RWPE1 (cell line): ENCODE measurements around the gene RFT1.

Source experiments
- CTCF ChIA-PET: fragments of 350-600 bp; sonication (Branson Sonifier 250); formaldehyde crosslinking; extraction: SDS; loops from one replicate; lab custom pipeline; 2021; lab: Yijun Ruan, JAX
- POLR2A ChIA-PET: fragments of 400-600 bp; formaldehyde crosslinking; extraction: SDS; loops from one replicate; lab custom pipeline; 2020; ENCODE audit warnings: antibody characterized with exemption; ENCODE audit not compliant: low non-redundant PET; lab: Yijun Ruan, JAX
- DNase-seq: peaks from one replicate; pipeline ENCODE4 v3.0.0; 2012; ENCODE audit warnings: low spot score
- H3K27ac ChIP-seq: fragments of 450-650 bp; 2 replicates; pipeline ENCODE4 v1.5.1; 2017
- TF ChIP-seq, protein P1 (sequence below): fragments of 450-650 bp; conservative IDR thresholded peaks from 2 replicates; pipeline ENCODE4 v1.5.1; 2017; ENCODE audit warnings: low read depth, mild to moderate bottlenecking

Gene RFT1

DNA sequence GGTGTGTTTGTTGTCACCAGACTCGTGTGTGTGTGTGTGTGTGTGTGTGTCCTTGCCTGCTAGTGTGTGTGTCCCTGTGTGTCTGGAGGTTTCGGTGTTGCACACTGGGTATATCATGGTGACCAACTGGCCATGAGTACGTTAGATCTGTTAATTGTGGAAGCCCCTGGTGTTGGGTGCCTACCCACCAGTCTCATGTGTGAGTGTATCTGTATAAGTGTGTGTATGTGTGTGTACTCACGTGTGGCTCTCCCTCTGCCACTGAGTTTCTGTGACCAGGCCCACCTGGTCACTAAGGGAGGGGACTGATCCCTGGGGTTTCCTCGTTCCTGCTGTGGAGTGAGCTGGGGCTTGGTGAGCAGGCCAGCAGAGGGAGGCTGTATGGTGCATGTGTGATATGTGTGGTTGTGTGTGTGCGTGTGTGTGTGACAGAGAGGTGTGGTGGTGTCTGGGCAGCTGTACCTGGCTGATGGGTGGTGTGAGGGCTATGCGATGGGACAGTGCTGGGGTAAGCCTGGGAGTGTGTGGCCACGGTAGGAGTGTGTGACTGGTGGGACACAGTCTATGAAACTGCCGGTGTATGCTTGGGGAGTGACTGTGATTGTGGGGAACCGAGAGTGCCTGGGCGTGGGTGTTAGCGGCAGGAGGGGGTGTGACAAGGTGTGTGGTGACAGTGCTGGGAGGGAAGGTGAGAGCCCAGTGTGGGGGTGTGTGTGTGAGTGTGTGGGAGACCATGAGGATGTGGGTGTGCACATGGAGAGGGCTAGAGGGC lies 32.6 kb upstream of the RFT1 start:
- no peak for DNase-seq
- ChIA-PET CTCF (no interaction called here), POLR2A (interaction anchor here (0.5 kb wide), 1 partner anchor 15 kb away, joined by 4 read pairs; no protein-coding TSS in a partner anchor)
- peak overlapping the region; percentile 77 for H3K27ac ChIP-seq
- TF ChIP-seq, protein P1, sequence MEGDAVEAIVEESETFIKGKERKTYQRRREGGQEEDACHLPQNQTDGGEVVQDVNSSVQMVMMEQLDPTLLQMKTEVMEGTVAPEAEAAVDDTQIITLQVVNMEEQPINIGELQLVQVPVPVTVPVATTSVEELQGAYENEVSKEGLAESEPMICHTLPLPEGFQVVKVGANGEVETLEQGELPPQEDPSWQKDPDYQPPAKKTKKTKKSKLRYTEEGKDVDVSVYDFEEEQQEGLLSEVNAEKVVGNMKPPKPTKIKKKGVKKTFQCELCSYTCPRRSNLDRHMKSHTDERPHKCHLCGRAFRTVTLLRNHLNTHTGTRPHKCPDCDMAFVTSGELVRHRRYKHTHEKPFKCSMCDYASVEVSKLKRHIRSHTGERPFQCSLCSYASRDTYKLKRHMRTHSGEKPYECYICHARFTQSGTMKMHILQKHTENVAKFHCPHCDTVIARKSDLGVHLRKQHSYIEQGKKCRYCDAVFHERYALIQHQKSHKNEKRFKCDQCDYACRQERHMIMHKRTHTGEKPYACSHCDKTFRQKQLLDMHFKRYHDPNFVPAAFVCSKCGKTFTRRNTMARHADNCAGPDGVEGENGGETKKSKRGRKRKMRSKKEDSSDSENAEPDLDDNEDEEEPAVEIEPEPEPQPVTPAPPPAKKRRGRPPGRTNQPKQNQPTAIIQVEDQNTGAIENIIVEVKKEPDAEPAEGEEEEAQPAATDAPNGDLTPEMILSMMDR, result no peak

DNA sequence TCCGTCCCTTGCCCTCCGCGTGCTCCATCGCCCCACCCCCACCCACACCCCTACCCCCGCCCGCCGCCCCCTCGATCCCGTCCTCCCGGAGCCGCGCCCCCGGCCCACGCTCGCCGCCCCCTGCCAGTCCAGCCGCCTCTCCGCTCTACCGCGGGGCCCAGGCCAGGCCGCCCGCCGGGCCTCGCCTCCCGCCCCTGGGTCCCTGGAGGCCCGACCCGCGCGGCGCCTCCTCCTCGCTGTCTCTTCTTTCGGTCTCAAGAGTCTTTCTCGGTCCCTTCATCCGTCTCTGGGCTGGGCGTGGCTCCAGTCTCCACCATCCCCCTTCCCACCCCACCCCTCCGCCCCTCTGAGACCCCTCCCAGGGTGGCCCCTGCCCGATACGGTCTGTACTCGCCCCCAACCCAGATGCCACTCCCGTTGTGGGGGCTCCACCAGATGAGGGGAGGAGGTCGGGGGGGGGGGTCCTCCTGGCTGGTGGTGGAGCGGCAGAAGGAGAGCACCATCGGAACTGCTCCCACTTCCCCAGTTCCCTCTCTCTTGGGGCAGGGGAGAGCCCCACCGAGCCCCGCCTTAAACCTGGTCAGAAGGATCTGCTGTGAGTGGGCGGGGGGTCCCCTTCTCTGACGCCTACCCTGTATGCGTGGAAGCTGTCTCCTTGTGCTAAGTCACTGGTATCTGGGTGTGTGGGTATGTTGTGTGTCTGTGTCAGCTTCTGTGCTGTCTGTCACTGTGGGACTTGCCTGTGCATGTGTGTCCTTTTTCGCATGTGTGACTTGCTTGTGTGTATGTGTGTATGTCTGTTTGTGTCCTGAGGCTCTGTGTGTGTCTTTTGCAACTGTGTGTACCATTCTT lies 31.8 kb upstream of the RFT1 start:
- TF ChIP-seq, protein P1, result no peak
- POLR2A ChIA-PET, result interaction anchor here (0.5 kb wide), 1 partner anchor 14 kb away, joined by 4 read pairs; no protein-coding TSS in a partner anchor
- peak; percentile 17 for DNase-seq
- peak overlapping the region; percentile 77 for H3K27ac ChIP-seq
- CTCF ChIA-PET, result no interaction called here

DNA sequence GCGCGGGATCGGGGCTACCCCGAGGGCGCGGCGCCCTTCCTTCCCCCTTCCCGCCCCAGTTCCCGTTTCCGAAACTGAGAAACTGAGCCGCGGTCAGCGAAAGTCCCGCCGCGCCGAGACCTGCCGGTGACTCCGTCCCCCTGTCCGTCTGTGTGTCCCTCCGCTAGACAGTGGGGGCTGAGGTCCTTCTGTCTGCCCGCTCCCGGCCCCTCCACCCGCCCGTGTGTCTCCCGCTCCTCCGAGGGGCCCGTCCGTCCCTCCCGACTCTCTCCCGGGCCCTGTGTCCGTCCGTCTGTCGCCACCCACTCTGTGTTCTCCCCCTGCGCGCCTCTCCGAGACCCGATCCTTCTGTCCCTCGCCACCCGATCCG lies 31.2 kb upstream of the RFT1 start:
- POLR2A ChIA-PET, result no interaction called here
- DNase-seq, result peak; percentile 20
- H3K27ac ChIP-seq, result peak overlapping the region; percentile 77
- CTCF ChIA-PET, result no interaction called here
- TF ChIP-seq, protein P1, result no peak

DNA sequence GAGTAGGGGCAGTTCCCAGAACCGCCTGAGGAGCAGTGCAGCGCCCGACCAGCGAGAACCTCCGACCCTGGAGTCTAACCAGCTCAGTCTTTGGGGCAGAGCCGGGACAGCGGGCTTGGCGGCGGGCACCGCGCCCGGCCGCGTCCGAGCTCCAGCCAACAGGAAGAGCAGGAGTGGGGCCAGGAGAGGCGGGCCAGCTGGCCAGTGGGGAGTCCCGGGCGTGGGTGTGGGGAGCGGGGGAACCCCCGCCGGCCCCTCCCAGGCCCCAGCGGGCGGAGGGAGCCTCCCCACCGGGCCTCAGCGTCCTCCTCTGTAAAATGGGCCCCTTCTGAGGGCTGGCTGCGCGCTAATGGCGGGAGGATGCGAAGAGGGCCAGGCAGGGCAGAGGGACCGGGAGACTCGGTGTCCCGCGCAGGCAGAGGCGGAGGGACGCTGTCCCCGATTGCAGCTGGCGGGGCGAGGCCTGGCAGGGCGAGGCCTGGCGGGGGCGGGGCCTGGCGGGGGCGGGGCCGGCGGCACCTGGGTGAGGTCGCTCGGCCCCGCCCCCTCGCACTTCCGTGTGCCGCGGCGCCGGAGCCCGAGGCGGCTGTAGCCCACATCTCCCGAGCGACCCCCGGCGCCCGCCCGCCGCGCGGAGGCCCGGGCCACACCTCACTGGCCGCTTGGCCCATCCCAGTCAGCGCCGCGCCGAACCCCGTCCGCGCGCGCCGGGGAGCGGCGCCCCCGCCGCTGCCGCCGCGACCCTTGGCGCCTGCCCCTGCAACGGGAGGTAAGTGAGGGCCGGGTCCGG lies 30.6 kb upstream of the RFT1 start, which contains the start of gene PRKCD:
Gene PRKCD, plus strand, starts transcription at position 550 of the 790 bp plus-strand sequence. CDS start 17,214 bp downstream, outside the sequence.
- CTCF ChIA-PET, result interaction anchor here (1.0 kb wide), 1 partner anchor 9 kb away, joined by 3 read pairs; no protein-coding TSS in a partner anchor
- DNase-seq, result peak; percentile 79
- TF ChIP-seq, protein P1, result no peak; the same call in 1 of the 2 replicates
- POLR2A ChIA-PET, result interaction anchor here (1.0 kb wide), 1 partner anchor 35 kb away, joined by 6 read pairs; no protein-coding TSS in a partner anchor
- peak within 1 kb of the TSS; percentile 77 for H3K27ac ChIP-seq

DNA sequence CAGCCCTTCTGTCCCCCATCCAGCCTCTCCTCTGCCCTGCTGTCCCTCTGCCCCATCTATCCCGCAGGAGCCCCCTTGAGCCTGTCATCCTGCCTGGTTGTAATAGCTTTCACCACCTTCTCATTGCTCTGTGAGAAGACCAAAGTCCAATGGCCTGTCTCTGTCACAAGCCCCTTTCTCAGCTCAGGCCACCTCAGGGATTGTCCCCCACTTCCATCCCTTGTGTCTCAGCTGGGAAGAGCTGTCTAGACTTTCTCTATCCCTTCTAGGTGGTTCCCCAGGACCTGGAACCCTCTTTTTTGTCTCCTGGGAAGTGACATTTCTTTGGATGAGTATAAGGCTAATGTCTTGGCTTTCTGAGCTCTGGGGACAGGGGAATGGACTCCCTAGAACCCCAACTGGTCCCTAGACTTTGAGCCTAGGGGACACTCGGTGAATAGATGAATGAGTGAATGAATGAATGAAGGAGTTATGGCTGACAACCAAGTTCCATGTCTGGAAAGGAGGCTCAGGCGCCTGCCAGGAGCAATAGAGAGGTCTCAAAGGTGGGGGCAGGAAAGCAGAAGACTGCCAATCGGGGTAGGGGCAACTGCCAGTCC lies 29.9 kb upstream of the RFT1 start:
- TF ChIP-seq, protein P1, result no peak
- POLR2A ChIA-PET, result interaction anchor here (1.0 kb wide), 1 partner anchor 35 kb away, joined by 6 read pairs; no protein-coding TSS in a partner anchor
- H3K27ac ChIP-seq, result peak overlapping the region; percentile 77
- CTCF ChIA-PET, result interaction anchor here (1.0 kb wide), 1 partner anchor 9 kb away, joined by 3 read pairs; no protein-coding TSS in a partner anchor
- DNase-seq, result no peak
